Middle frontal gyrus (tissue), 1 donor: ENCODE results near the gene PPP1R1B.

Source experiments
- DNase-seq: peaks from one replicate; pipeline ENCODE4 v3.0.0-alpha.2; 2015; ENCODE audit warnings: low spot score; ENCODE audit errors: extremely low spot score

PPP1R1B gene

DNA sequence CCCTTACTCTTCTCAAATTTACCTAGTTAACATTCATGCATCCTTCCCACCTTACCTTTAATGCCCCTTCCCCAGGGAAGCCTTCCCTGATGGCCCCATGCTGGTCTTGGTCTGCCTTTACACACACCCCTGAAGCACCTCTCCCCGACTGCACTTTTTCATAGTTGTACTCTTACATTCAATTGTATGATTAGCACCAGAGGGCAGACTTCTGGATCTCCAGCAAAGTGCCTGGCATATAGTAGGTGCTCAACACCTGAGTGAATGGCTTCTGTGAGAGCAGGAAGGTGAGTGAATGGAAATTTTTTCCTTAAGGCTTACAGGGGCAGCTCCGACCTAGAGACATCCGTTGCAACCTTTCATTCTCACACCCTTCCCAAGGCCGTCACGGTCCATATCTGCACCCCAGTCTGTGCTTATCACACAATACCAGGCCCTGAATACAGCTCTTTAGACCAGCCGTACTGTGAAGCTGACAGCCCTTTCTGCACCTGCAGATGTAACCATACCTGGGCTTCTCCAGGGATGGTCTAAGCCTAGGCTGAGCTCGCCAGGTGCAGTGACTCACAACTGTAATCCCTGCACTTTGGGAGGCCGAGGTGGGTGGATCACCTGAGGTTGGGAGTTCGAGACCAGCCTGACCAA lies 56.7 kb downstream of the PPP1R1B start:
- no peak for DNase-seq

DNA sequence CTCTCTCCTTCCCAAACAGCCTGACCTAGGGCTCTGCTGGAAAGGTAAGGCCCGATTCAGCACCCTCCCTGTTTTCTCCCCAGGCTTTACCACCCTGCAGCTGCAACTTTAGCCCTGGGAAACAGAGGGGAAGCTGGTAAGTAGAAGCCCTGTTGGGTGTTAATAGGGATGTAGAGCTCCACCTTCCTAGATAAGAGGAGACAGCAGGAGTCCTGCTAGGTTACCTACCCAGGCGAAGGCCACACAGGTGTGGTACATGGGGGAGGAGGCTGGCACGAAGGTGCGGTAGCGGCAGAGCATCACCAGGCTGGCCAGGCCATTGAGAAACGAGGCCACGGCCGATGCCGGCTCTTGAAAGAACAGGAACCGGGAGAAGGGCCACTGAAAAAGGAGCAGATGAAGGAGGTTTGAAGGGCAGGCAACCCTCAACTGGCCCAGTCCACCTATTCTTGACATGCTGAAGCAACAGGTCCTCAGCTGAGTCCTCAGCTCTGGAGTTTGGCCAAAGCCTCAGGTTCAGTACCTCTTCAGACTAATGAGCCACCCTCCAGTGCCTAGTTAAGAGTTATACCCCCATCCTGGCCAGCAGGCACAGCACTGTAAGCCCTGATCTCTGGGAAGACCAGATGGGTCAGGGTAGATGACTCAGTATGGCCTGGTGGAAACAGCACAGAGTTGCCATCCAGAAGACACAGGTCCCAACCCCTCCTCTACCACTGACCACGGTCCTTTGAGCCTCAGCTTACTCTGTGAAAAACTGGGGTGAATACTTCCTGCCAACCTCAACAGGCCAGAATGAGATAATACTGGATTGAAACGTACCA lies 57.8 kb downstream of the PPP1R1B start:
- DNase-seq = no peak
